SKM-1 treated with dmso at 0.1 percent for 144 hours (cell line): ENCODE data around the gene EXD3.
"Not testable (repeated sequence)": the region's sequence is repeated elsewhere in the genome, so short reads cannot be mapped to it uniquely, and the experiment has no call there.

Source experiments
- DNase-seq: peaks from one replicate; lab custom pipeline; 2025; ENCODE audit not compliant: unreplicated experiment; lab: John Stamatoyannopoulos, UW

The EXD3 gene

DNA sequence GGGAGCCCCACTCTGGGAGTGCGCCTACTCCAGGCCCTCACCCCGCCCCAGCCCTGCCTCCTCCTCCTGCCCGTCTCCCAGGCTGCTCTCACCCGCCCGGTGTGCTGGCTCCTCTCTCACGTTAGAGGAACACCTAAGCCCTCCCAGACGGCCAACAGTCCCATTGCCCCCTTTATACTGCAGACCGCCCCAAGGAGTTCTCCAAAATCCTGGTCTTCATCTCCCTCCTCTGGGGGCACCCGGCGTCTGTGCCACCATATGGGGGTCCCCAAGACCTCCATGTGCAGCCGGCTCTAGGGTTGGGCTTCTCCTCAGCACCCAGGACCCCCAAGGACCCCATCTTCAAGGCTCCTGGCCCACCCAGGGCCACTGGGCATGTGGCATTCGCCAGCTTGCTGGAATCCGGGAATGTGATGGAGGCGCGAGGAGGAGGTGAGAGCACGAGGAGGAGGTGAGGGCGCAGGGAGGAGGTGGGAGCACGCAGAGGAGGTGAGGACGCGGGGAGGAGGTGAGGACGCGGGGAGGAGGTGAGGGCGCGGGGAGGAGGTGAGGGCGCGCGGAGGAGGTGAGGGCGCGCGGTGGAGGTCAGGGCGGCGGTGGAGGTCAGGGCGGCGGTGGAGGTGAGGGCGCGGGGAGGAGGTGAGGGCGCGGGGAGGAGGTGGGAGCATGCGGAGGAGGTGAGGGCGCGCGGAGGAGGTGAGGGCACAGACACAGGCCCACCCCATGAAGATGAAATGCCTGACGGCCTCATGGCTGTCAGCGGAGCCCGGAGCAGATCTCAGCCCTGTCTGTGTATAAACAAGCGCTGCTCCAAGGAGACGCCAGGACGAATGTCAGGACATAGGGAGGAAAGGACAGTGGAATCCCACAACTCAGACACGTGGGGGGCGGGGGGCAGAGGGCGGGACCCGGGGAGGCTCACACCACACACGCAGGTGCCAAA, 41.2 kb downstream of the EXD3 start:
- no peak for DNase-seq

DNA sequence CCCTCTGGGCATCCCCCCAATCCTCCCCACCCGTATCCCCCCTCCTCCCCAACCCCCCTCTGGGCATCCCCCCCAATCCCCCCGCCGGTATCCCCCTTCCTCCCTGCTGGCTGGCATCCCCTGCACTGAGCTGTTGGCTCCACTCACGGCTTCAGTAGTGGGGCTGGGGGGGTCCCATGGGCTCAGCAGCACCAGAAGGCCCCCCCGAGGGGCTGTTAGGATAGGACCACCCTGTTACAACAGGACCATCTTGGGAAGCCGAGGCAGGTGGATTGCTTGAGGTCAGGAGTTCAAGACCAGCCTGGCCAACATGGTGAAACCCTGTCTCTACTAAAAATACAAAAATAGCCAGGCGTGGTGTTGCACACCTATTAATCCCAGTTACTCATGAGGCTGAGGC, 42.4 kb downstream of the EXD3 start:
- no peak for DNase-seq

DNA sequence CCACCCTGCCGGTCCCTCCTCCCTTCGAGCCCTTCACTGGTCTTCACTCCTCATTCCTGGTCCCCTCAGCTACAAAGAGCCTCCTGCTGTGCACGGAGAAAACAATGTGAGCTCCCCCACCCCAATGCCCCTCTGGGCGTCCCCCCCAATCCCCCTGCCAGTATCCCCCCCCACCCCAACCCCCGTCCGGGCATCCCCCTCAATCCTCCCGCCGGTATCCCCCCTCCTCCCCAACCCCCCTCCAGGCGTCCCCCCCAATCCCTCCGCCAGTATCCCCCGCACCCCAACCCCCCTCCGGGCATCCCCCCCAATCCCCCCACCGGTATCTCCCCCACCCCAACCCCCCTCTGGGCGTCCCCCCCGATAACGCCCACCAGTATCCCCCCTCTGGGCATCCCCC, 42.8 kb downstream of the EXD3 start:
- no peak for DNase-seq

DNA sequence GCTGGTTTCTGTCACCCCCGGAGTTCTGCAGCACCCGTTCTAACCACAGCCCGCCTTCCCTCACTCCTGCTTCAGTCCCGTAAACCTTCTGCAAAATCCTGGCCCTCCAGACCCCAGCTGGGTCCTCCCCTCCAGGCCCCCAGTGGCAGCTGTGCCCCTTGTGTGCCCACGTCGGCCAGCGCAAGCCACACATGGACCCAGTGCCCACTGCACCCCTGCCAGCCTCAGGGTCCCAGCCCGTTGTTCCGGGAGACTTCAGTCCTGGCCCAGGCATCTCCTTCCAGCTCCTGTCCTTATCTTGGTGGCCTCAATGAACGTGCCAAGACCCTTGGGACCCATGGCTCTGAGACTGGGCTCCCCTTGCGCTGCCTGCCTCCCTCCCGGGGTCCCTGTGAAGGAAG, 43.2 kb downstream of the EXD3 start:
- DNase-seq = no peak

DNA sequence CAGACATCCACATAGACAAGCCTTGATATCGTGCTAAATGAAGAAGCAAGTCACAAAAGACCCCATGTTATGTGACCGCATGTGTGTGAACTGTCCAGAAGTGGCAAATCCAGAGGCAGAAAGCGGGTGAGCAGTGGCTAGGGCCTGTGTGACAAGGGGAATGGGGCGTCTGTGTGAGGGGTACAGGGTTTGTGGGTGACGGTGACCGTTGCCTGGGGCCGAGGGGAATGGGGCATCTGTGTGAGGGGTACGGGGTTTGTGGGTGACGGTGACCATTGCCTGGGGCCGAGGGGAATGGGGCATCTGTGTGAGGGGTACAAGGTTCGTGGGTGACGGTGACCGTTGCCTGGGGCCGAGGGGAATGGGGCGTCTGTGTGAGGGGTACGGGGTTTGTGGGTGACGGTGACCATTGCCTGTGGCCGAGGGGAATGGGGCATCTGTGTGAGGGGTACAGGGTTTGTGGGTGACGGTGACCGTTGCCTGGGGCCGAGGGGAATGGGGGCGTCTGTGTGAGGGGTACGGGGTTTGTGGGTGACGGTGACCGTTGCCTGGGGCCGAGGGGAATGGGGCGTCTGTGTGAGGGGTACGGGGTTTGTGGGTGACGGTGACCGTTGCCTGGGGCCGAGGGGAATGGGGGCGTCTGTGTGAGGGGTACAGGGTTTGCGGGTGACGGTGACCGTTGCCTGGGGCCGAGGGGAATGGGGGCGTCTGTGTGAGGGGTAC, 44.1 kb downstream of the EXD3 start:
- DNase-seq = not testable (repeated sequence)

DNA sequence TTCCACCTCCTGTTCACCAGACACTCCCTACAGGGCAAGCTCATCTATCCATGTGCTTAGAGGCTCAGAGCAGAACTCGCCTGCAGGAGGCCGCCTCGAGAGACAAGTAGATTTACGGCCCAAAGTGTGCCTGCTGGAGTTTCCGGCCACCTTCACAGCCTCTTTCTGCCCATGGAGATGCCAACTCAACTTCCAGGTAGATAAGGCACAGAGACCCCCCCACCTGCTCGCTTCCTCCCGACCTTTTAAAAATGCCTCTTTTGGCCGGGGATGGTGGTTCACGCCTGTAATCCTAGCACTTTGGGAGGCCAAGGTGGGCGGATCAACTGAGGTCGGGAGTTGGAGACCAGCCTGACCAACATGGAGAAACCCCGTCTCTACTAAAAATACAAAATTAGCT, 46.6 kb downstream of the EXD3 start:
- DNase-seq = no peak

DNA sequence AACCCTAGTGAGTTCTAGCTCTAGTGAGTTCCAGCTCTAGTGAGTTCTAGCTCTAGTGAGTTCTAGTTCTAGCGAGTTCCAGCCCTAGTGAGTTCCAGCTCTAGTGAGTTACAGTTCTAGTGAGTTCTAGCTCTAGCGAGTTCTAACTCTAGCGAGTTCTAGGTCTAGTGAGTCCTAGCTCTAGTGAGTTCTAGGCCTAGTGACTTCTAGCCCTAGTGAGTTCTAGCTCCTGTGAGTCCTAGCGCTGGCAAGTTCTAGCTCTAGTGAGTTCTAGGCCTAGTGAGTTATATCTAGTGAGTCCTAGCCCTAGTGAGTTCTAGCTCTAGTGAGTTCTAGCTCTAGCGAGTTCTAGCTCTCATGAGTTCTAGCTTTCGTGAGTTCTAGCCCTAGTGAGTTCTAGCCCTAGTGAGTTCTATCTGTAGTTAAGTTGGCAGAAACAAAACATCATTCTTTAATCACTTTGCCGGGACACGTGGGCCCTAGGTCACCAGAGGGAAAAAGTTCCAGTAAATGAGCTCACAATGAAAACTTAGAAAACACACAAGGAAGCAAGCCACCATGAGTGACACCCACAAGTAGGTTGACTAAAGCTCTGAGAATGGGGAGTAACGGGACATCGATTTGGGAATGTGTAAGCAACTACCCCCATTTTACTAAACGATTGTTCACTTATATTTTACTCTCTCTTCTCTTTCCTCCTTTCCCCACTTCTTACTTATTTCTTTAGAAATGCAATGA, 47.5 kb downstream of the EXD3 start:
- DNase-seq = no peak

DNA sequence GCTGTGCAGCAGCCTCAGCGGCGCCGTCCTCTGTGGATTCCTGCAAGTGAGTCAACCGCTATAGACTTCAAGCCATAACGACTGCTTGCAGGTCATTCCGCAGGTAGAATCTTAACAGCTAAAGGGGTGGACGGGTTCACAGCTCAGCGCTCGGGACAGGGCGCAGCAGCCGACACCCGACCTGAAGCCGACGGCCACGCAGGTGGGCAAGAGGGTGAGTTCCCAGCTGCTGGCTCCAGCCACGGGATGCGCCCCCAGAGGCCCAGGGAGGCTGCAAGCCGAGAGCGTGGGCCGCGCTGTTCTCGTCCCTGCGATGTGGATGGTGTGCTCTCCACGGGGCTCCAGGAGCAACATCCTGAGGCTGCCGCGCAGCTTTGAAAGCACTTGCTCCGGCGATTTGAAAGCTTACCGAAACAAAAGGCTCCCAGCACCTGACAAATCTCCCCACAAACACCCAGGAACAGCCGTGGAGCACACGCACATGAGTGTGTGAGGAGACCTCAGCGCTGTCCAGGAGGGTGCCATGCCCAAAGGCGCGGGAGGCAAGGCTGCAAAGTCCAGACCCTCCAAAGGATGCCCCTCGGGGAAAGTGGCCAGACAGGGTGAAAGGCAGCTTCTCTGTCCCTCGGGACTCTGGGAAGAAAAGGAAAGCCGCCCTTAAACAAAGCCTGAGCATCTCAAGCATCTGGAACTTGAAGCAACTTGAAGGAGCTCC, 48.7 kb downstream of the EXD3 start:
- DNase-seq = no peak

DNA sequence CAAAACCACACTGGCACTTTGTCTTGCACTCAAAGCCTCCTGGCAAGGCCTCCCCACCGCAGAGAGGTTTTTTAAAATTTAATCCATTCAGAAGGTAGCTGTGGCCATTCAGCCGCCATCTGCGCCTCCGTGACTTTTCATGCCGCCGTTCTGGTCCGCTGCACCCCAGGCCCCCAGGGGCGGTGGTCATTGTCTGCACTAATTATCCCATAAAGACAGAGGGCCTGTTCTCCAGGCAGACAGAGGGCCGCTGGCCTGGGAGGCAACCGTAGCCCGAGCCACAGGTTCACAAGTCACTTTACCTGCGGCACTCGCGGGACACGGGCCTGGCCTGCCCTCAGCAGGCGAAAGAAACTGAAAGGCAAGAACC, 49.4 kb downstream of the EXD3 start:
- no peak for DNase-seq

DNA sequence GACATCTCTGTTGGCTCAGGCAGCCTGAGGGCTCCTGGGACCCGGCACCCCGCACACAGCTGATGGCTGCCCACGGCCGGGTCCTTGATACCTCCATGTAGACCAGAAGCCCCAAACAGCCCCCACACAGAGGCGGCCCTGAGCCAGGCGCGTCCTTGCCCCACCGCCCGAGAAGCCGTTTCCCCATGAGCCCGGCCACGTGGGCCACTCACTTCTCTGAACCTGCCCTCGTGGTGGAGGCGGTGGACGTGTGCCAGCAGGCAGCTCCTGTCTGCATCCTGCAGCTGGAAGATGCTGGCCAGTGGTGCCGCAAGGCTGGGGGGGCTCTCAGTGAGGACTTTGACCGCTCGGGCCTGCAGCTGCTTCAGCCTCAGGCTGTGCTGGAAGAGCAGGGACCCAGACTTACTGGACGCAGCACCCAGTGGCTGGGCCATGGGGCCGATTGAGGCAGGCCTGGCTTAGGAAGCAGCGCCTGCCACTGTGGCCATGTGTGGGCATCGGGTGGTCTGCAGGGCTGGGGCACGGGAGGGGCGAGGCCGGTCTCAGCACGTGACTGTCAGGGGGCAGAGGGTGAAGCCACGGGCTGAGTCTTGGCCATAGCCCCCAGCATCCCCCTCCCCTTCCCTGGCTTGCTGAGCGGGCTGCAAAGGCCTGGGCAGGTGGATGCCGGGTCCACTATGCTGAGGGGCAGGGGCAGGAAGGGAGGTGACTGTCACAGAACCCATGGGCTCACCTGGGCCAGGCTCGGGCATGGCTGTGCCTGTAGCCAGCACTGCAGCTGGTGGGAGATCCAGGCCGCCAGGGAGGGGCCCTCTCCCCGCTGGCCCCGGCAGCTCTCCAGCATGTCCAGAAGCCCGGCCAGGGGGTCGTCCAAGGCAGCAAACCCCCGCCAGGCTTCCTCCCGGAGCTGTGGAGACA, 50.0 kb downstream of the EXD3 start:
- DNase-seq = no peak

DNA sequence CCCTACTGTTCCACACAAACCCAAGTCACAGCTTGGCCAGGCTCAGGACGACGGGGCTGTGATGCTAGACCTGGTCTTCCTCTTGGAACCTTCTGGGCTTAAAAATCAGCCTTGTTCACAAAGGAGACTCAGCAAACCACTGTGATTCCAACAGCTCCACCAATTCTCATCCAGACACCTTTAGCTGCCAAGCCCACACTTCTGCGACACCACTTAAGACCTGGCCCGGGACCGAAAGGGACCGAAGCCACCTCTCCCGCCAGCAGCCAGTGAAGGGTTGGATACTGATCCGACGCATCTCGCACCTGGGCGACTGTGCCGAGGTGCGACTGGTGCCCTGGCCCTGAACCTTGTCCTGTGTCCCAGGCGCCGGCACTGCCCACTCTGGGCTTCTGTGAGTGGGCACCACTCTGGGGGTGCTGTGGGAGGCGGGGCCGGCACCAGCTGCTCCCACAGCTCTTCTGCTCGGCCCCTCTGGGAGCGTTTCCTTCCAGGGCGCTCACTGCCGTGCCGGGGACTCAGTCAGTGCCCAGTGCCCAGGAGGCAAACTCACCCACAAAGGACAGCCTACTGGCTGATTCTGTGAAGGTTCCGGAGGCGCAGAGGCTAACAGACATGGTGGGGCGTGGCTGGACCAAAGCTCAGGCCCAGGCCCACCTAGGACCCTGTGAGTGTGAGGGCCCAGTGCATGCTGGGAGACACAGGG, 50.9 kb downstream of the EXD3 start:
- DNase-seq = no peak

DNA sequence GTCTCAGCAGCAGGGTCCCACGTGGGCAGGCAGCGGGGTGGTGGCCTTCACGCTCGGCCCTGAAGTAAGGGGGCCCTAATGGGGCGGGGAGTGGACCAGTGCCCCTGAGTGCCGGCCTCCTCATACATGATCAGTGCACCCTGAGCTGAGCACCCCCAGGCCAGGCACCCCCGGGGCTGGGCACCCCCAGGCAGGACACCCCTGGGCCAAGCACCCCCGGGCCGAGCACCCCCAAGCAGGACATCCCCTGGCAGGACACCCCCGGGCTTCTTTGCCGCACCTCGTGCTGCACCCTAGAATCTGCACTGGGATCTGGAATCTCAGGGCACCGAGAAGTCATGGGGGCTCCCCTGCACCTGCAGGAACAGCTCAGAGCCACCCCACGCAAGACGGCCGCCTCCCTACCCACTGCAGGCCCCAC, 51.4 kb downstream of the EXD3 start:
- DNase-seq = no peak

DNA sequence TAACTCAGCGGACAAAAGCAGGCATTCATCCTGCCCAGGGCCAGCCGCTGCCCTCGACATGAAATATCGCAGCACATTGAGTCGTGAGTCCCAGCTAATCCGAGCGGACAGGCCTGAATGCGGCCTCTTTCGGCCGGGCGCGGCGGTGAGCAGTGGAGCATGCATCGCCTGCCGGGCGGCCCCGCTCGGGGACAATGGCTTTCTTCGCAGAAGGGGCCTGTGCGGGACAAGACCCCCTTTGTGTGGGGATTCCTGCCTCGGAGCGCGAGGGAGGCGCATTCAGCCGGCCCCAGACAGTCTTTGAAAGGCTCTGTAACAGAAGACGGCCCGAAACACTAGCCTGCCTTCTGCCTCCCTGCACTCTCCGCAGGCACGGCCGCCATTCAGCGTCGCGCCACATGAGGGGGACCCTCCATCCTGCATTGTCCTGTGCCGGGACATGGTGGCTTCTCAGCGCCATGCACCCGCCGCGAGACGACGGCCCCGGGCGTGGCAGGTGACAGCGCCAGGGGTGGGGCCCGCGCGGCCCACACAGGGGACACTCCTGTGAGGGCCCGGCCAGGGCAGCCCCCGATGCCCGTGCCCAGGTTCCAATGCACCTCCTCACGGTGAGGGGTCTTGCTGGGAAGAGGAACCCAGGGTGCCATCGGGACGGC, 52.0 kb downstream of the EXD3 start:
- DNase-seq = no peak

DNA sequence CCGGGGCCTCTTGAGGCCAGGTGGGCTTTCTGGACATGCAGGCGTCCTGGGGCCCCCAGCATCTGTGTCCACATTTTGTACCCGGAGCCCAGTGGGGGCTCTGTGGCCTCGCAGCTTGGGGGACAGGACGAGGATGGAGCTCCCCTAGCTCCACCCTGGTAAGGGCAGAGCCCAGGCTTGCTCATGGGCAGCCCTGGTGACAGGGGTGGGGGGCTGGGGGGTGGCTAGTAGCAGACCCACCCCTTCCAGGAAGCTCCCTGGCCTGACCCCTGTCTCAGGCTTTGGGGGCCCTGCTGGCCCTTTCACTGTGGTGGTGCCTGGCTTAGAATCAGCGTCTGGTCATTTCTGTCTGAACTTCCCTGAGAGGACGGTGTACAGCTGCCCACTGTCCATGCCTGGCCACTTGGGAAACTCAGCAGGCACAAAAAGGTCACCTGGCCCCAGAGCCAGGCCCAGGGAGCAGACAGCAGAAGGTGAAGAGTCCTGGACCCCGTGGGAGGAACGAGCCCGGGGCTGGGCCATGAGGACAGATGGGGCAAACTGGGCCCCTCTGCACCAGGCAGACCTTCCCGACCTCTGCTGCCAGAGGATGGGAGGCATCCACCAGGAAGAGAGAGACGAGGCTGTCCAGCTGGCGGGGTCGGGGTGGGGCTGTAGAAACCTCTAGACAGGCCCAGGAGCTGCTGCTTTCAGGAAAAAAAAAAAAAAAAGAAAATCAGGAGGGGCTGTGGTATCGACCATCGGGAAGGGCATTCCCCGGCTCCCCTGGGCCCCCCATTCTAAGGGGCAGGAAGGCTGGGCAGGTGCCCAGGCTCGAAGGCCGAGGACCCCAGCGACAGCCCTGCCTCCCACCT, 52.8 kb downstream of the EXD3 start:
- no peak for DNase-seq

DNA sequence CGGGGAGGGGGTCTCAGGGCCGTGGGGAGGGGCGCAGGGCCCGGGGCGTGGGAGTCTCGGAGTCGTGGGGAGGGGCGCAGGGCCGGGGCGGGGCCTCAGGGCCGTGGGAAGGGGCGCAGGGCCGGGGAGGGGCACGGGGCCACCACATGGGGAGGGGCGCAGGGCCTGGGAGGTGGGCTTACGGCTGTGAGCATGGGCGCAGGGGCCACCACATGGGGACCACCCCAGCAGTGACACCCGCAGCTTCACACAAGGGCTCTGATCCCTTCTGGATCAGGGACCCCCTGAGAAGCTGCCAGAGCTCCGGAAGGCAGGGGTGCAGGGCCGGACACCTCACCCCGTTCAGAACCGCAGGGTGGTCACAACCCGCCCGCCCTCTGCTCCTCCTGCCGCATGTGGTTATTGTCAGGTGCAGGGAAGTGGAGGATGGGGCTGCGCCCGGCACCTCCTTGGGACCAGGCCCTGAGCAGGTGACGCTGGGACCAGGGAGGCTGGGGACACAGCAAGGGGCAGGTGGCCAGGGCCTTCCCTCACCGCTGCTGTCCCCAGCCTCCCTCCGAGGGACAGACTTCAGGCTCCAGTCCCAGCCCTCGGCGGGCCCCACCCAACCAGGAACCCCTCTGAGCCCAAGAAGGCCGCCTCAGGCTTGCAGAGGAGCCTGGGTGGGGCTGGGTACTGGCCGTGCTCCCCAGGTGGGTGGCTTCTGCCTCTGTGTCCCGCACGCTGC, 53.7 kb downstream of the EXD3 start:
- no peak for DNase-seq

DNA sequence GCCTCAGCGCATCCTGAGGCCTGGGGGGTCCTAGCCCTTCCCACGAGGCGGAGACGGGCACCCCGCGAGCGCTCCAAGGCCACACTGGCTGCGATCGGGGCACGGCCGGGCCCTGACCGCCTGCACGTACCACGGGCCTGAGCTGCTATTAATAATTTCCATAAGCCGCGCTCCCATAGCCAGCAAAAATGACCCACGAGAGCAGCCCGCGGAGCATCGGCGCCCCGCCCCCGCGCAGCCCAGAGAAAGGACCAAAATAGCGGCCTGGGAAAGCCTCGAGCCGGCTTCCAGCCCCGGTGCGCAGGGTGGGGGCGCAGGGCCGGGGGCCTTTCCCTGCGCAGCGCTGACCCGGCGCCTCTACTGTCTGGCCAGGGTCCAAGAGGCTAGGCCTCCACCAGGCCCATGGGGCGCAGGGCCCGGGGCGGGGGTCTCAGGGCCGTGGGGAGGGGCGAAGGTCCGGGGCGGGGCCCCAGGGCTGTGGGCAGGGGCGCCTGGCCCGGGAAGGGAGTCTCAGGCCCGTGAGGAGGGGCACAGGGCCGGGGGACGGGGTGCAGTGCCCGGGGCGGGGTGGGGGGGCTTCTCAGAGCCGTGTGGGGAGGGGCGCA, 54.4 kb downstream of the EXD3 start:
- DNase-seq = no peak
